ENCODE measurements around the gene NINL.

NINL gene

DNA sequence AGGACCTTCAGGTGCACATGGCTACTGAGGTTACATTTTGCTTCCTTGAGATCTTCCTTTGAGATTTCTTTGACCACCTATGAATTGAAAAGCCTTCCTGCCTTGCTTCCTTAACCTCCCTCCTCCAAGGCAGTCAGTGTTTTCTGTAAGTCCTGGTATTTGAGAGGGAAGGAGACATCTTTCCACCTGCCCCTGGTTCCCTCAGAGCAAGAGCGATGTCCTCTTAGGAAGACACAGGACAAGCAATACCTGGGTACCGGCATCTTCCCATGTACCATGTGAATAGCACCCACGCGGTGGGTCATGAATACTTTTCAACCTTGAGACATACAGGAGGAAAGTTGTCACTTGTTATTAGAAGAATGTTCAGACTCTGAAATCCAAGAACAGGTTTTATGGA, 140.8 kb downstream of the NINL start:
- peaks cover 55% of the 10 kb centered on the region for H3K36me3 ChIP-seq
- H3K27me3 ChIP-seq (ENCODE audit: insufficient read depth, low read depth, severe bottlenecking): no peaks in the 10 kb centered on the region
- no peaks in the 10 kb centered on the region for H3K9me3 ChIP-seq (ENCODE audit: severe bottlenecking)
- TF ChIP-seq, protein P1, sequence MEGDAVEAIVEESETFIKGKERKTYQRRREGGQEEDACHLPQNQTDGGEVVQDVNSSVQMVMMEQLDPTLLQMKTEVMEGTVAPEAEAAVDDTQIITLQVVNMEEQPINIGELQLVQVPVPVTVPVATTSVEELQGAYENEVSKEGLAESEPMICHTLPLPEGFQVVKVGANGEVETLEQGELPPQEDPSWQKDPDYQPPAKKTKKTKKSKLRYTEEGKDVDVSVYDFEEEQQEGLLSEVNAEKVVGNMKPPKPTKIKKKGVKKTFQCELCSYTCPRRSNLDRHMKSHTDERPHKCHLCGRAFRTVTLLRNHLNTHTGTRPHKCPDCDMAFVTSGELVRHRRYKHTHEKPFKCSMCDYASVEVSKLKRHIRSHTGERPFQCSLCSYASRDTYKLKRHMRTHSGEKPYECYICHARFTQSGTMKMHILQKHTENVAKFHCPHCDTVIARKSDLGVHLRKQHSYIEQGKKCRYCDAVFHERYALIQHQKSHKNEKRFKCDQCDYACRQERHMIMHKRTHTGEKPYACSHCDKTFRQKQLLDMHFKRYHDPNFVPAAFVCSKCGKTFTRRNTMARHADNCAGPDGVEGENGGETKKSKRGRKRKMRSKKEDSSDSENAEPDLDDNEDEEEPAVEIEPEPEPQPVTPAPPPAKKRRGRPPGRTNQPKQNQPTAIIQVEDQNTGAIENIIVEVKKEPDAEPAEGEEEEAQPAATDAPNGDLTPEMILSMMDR (IDR thresholded peaks at IDR 0.05; ENCODE audit: low read depth, low read length): no peak
- no peak overlapping the region for H3K27ac ChIP-seq
- H3K4me3 ChIP-seq (ENCODE audit: low read depth, low read length): no peak overlapping the region
- no peak for DNase-seq

DNA sequence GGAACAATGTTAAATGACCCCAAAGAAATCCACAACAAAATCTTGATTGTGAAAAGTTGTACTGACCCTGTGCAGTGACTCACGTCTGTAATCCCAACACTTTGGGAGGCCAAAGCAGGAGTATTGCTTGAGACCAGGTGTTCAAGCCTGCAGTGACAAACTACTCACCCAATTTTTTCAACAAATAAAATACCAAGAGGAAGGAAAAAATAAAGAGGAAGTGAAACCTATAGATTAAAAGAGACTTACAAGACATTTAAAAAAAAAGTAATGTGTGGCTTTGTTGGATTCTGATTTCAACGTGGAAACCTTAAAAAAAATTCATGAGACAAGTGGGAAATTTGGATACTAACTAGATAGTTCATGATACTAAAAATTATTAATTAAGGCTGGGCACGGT, 146.0 kb downstream of the NINL start:
- no peaks in the 10 kb centered on the region for H3K27me3 ChIP-seq (ENCODE audit: insufficient read depth, low read depth, severe bottlenecking)
- no peak overlapping the region for H3K27ac ChIP-seq
- TF ChIP-seq, protein P1 (IDR thresholded peaks at IDR 0.05; ENCODE audit: low read depth, low read length): no peak
- no peaks in the 10 kb centered on the region for H3K9me3 ChIP-seq (ENCODE audit: severe bottlenecking)
- no peak for DNase-seq
- H3K4me3 ChIP-seq (ENCODE audit: low read depth, low read length): no peak overlapping the region
- peaks cover 51% of the 10 kb centered on the region for H3K36me3 ChIP-seq

DNA sequence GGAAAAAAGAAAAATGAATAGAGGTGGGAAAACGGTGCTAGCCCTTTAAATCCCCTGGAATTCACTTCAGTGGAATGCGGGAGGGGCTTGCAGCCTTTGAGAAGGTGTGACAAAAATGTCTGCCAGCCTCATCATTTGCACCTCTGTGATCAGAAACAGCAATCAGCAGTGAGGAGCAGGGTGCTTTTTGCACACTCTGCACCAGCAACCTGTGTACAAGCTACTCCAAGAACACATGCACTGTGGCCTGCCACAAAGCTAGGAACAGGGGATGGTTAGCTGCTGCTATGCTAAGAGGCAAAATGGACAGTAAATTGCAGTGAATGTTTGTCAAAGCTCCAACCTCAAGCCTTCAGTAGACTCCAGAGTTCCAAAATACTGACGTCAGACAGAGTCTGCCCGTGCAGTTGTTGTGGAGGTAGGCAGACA, 148.2 kb downstream of the NINL start:
- Histone ChIP-seq H3K27me3 (ENCODE audit: insufficient read depth, low read depth, severe bottlenecking) (no peaks in the 10 kb centered on the region), H3K9me3 (ENCODE audit: severe bottlenecking) (no peaks in the 10 kb centered on the region), H3K36me3 (peaks cover 55% of the 10 kb centered on the region), H3K27ac (no peak overlapping the region), H3K4me3 (ENCODE audit: low read depth, low read length) (no peak overlapping the region)
- TF ChIP-seq, protein P1 (IDR thresholded peaks at IDR 0.05; ENCODE audit: low read depth, low read length): no peak
- no peak for DNase-seq

- H3K36me3 ChIP-seq: peaks cover 58% of the 10 kb centered on the region
- no peak for DNase-seq
- TF ChIP-seq, protein P1 (IDR thresholded peaks at IDR 0.05; ENCODE audit: low read depth, low read length): no peak
These were observed 160.8 kb downstream of the NINL start for GRCh38 chr20:25424536-25424935.

GRCh38 chr20:25422032-25422431, 163.3 kb downstream of the NINL start:
- TF ChIP-seq, protein P1 (IDR thresholded peaks at IDR 0.05; ENCODE audit: low read depth, low read length): no peak
- Histone ChIP-seq H3K4me3 (ENCODE audit: low read depth, low read length) (no peak overlapping the region), H3K27ac (no peak overlapping the region), H3K36me3 (peaks cover 62% of the 10 kb centered on the region), H3K9me3 (ENCODE audit: severe bottlenecking) (no peaks in the 10 kb centered on the region), H3K27me3 (ENCODE audit: insufficient read depth, low read depth, severe bottlenecking) (no peaks in the 10 kb centered on the region)
- DNase-seq: no peak

More at GRCh38 chr20:25424536-25424935, 160.8 kb downstream of the NINL start:
- H3K27me3 ChIP-seq (ENCODE audit: insufficient read depth, low read depth, severe bottlenecking): no peaks in the 10 kb centered on the region
- H3K9me3 ChIP-seq (ENCODE audit: severe bottlenecking): no peaks in the 10 kb centered on the region
- no peak overlapping the region for H3K27ac ChIP-seq
- H3K4me3 ChIP-seq (ENCODE audit: low read depth, low read length): no peak overlapping the region

GRCh38 chr20:25421102-25421501, 164.2 kb downstream of the NINL start:
- H3K27me3 ChIP-seq (ENCODE audit: insufficient read depth, low read depth, severe bottlenecking): no peaks in the 10 kb centered on the region
- no peaks in the 10 kb centered on the region for H3K9me3 ChIP-seq (ENCODE audit: severe bottlenecking)
- H3K36me3 ChIP-seq: peaks cover 62% of the 10 kb centered on the region
- DNase-seq: no peak
- H3K4me3 ChIP-seq (ENCODE audit: low read depth, low read length): no peak overlapping the region
- no peak overlapping the region for H3K27ac ChIP-seq
- TF ChIP-seq, protein P1 (IDR thresholded peaks at IDR 0.05; ENCODE audit: low read depth, low read length): no peak

Data from WERI-Rb-1 (cell line).